HG02852 (cell line): ENCODE results near the gene GOLGA6L9.
"Not testable (repeated sequence)": the region's sequence is repeated elsewhere in the genome, so short reads cannot be mapped to it uniquely, and the experiment has no call there.

Experiments used
- ATAC-seq: cut with Tn5 transposase; IDR thresholded peaks from one replicate; pipeline ENCODE4 v1.9.1; 2021; ENCODE audit warnings: mild to moderate bottlenecking, moderate library complexity; ENCODE audit not compliant: unreplicated experiment

Gene GOLGA6L9

DNA sequence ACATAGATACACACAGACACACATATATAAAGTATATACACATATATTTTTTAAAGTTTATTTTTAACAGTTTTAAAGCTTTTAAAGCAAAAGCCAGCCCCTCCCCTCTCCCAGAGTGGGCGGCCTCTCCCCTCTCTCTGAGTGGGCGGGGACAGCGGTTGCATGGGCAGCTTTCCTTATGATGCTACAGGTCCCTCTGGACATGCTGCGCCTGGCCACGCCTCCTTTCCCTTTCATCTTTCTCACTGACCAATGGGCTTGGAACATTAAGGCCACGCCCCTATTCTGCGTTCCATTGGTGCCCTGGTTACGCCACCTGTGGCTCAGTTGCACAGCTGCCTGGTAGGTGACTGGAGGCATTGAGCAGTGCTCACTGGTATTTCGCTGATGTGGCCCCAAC, at the start of gene GOLGA6L9:
TSS of gene GOLGA6L9 (plus strand) at position 124 of the 400 bp plus-strand sequence. CDS start at position 388, 264 bp downstream.
- ATAC-seq, result not testable (repeated sequence)

DNA sequence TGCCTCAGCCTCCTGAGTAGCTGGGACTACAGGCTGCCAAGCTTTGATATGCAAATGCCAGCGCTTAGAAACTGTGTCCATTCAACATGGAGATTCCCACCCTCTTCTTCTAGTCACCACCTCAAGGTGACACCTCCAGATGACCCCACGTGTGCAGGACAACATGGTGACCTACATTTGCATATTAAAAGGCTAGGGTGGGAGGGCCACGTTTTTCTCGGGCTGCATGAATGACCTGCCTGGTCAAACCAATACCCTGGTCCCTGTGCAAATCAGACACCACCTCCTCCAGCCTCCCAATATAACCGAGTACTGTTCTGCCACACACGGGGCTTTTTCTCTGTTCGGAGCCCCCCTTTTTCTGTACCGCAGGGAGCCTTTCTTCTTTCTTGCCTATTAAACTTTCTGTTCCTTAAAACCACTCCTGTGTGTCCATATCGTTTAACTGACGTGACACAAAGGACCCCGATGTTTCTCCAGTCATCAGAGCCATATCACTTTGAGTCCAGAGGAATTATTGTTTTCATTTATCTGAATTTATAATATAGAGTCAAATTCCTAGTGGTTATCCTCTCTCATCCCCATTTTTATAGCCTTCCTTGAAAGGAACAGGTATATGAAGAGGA, 48.2 kb upstream of the GOLGA6L9 start:
- ATAC-seq, result not testable (repeated sequence)

DNA sequence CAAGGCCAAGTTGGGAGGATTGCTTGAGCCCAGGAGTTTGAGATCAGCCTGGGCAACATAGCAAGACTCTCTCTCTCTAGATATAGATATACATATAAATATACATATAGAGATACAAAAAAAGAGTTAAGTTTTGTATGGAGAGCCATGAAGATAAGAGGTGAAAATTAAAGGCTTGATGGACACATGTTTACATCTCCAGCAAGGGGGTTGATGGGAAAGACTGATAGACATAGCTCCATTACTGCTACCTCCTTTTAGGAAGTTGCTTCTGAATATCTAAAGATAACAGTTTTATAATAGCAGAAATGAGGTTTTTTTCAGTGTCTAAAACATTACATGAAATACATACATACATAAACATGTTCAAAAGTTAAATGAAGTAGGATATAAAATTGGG, 42.4 kb upstream of the GOLGA6L9 start:
- not testable (repeated sequence) for ATAC-seq

DNA sequence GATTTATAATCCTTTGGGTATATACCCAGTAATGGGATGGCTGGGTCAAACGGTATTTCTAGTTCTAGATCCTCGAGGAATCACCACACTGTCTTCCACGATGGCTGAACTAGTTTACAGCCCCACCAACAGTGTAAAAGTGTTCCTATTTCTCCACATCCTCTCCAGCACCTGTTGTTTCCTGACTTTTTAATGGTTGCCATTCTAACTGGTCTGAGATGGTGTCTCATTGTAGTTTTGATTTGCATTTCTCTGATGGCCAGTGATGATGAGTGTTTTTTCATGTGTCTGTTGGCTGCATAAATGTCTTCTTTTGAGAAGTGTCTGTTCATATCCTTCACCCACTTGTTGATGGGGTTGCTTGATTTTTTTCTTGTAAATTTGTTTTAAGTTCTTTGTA, 39.5 kb upstream of the GOLGA6L9 start:
- ATAC-seq, result not testable (repeated sequence)

DNA sequence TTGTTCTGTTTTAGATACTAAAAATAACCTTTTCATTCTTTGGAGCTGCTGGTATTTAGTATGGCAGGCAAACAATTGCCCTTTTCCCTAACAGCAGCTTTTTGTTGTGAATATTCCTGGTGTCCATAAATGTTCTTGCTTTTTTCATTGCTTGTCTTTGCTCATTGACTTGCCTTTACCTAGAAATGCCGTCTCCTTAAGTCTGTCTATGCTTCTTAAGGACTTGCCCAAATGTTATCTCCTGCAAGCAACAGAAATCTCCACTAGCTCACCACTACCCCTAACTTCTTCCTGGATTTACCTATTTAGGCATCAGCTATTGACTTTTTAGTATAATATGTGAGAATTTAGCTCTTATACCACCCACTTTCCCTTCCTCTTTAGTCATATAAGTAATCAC, 37.5 kb upstream of the GOLGA6L9 start:
- not testable (repeated sequence) for ATAC-seq

GRCh38 chr15:82393671-82394070, 35.9 kb upstream of the GOLGA6L9 start:
- ATAC-seq, result no peak

GRCh38 chr15:82395788-82396187, 33.8 kb upstream of the GOLGA6L9 start:
- ATAC-seq, result not testable (repeated sequence)

DNA sequence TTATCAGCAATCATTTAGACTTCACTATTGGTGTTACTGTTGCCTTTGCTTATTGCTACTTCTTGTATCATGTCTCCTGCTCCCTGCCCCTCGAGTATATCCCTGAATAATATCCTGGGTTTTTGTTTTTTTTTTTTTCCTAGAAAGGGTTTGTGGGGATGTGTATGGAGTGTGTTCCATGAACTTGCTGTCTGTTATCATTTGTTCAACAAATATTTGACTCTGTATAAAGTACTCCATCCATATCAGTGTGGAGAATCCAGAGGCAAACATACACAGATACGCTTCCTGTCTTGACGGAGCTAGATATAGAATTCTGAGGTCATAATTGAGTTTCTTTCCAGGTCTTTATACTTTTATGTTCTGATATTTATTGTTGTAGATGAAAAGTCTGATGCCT, 31.8 kb upstream of the GOLGA6L9 start:
- no peak for ATAC-seq

- ATAC-seq, result no peak
These were observed 30.8 kb upstream of the GOLGA6L9 start for GRCh38 chr15:82398785-82399184.

DNA sequence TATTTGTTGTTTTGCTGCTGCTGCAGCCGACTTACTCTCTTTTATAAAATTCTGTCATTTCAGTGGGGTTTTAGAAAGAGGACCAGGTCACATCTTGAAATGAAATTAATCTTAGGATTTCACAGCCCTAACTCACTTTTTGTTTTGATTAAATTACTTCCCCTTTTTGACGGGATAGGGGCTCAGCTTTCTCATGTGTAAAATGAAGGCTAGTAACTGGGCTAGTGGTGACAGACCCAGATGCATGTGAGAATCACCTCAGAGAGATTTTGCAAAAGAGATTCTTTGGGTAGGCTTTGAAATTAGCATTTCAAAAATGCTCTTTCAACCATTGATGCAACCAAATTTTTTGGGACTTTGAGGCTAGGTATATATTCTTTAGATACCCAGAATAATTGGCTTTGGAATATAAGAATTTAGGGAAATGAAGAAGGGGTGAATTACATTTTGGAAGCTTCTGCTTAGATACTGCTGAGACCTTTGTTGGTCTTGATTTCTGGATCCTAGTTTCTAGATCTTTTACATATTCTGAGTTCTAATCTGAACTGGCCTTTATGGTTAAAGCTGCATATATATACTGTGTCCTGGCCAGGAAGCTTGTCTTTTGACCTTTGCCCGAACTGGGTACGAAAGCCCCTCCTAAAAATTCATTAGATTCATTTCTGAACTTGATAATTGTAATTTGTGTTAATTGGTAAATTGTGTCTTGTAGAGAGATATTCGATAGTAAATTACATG, 30.1 kb upstream of the GOLGA6L9 start:
- not testable (repeated sequence) for ATAC-seq

- not testable (repeated sequence) for ATAC-seq
These were observed 27.7 kb upstream of the GOLGA6L9 start for GRCh38 chr15:82401918-82402317.

GRCh38 chr15:82402341-82402740, 27.3 kb upstream of the GOLGA6L9 start:
- not testable (repeated sequence) for ATAC-seq

- not testable (repeated sequence) for ATAC-seq
These were observed 23.4 kb upstream of the GOLGA6L9 start for GRCh38 chr15:82406211-82406610.

- not testable (repeated sequence) for ATAC-seq
These were observed 19.3 kb upstream of the GOLGA6L9 start for GRCh38 chr15:82410306-82410705.

DNA sequence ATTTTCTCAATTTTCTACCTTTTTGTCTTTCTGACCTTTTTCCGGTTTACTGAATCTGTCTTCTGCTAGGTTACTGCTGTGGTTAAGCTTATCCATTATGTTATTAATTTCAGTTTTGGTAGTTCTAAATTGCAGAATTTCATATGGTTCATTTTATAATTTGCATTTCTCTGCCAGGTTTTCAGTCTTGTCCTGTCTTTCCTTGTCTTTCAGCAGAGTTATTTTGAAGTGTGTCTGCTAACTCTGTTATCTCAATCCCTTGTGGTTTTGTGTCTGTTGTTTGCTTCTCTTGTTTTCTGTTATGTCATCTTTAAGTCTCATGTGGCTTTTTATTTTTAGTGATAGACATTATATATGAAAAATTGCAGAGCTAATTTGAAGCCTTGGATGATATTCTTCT, 18.0 kb upstream of the GOLGA6L9 start:
- ATAC-seq, result not testable (repeated sequence)

DNA sequence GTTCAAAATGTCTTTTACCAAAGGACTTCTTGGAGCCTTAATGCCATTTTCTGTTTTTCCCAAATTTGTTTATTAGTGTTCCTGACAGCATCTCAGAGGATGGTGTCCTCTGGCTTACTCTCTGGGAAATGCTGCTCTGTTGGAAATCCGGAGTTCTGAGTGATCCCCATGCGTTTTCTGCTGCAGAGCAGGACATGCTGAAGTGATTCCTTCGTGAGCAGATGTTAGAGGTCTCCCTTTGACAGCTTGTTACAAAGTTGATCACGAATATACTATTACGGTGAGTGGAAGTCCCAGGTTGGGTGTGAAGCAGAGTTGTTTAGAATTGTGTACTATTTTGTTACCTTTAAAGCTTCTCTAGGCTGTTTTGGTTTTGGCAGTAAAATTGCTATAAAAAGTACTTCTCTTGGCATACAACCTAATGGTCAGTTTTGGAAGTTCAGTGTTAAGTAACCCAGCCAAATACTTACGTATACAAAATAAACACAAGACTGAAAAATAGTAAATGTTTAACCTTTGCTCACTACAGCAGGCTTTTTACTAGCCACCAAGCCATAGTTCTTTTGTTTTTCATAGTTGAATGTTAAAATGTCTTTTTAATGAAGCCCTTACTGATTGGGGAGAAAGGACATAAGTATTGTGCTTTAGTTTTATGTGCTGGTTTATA, 15.0 kb upstream of the GOLGA6L9 start:
- ATAC-seq, result not testable (repeated sequence)

GRCh38 chr15:82420516-82420915, 9.1 kb upstream of the GOLGA6L9 start:
- not testable (repeated sequence) for ATAC-seq

DNA sequence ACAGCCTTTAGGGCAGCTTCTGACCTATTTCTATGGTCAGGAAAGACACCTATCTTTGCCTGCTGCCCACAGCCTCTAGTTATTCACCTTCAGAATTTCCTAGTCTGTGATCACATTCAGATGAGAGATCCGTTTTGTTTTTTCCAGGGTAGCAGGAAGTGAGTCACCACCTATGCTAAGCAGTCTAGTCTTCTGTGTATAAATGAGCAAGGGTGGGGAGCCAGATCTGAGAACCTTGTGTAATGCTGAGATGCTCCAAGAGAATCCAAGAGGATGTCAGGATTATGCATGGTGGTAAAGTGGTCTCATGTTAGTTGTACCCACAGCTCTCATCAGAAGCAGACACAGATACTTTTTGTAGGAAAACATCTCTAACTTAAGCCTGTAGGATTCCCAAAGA, 8.7 kb upstream of the GOLGA6L9 start:
- ATAC-seq, result not testable (repeated sequence)

- not testable (repeated sequence) for ATAC-seq
These were observed 2.5 kb upstream of the GOLGA6L9 start for GRCh38 chr15:82427117-82427516.

- not testable (repeated sequence) for ATAC-seq
These were observed 15.8 kb downstream of the GOLGA6L9 start for GRCh38 chr15:82445420-82445819.

DNA sequence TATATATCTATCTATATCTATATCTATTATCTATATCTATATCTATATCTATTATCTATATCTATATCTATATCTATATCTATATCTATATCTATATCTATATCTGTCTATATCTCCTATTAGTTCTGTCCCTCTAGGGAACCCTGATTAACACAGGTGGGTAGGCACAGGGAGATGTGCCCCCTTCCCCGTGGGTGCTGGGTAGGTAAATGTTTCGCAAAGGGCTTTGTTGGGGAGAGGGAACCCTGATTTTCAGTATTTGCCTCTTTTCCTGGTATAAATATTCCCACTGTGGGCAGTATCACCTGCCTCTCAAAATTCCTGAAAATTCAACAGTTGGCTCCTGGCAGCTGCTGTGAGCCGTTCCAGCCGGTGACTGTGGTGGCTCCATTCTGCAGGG, 27.7 kb downstream of the GOLGA6L9 start:
- ATAC-seq, result not testable (repeated sequence)

DNA sequence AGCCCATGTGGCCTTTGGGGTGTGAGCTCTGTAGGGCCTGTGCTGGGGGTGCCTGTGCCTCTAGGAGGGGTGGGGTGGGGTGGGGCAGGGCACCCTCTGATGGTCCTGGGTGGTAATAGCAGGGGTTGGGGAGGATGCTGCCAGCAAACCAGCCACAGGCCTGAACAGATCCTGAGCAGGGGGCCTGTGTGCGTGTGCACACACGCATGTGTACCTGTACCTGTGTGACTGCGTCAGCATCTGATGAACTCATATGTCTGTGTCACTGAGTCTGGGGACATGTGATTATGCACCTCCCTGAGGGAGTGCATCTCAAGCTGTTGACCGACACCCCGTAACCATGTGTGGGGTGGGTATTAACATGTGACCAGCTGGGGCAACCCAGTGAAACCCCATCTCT, 36.0 kb downstream of the GOLGA6L9 start:
- ATAC-seq, result not testable (repeated sequence)
